ENCODE results near the gene DNAJC5G. TPM values are rescaled to one million over a fixed set of nuclear protein-coding genes. Genes with fewer than 3 reads are reported as not detected.
"Not testable (repeated sequence)": the region's sequence is repeated elsewhere in the genome, so short reads cannot be mapped to it uniquely, and the experiment has no call there.

Gene DNAJC5G
- total RNA-seq, 1 donor from 2014 or later: 1.9 TPM

GRCh38 chr2:27249891-27250651, 25.2 kb upstream of the DNAJC5G start:
- ATAC-seq (peak; percentile 58), DNase-seq (ENCODE audit: missing footprints) (peak; percentile 78)
- intact Hi-C loops (cut with DNase I): loop anchor here (1.0 kb wide), 1 partner anchor 30 kb away; no protein-coding TSS in a partner anchor

DNA sequence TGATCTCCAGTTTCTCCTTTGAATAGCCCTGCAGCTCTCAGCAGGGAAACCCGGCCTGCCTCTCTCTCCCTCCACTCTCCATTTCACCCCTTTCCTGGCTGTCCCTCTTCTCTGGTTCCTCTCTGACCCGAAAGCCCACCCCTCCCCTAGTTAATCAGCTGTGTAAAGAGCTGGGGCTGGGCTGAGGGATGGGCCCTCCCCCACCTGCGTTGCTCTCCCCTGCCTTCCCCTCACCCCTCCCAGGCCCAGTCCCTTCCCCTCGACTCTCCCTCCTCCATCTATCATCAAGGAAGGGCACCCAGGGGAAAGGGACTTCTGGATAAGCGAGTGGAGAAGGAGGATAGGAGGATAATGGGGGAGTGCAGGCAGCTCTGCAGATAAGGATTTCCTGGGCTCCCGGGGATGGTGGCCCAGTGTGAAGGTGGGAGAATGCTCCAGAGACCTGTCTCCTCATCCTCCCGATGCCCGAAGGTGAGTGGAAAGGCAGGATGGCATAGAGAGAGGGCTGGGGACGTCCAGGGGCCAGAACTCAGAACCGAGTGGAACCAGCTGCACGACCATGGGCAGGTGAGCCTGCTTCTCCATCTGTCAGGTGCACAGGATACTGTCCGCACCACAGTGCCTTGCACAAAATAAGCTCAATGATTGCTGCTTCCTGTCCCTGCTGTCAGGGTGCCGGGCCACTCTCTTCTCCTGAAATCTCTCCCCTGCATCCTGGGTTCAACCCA, 24.4 kb upstream of the DNAJC5G start:
- ATAC-seq (no peak), DNase-seq (ENCODE audit: missing footprints) (no peak)
- intact Hi-C loops (cut with DNase I): loop anchor here (1.0 kb wide), 1 partner anchor 29 kb away; no protein-coding TSS in a partner anchor

DNA sequence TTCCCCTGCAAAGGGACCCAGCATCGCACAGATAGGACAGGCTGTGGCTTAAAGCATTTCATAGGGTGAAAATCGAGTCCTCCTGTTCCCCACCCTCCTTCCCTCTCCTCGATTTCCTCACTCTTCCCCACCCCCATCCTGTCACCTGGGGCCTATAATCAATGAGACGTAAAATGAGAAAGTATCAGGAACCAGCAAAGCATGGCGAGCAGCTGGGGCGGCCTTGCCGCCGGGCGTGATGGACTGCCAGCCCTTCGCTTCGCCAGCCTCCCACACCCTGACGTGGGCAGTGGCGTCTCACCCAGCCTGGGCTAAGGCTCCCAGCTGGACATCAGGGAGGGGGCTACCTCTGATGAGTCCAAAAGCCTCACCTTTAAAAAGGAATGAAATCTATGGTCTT, 23.5 kb upstream of the DNAJC5G start:
- ATAC-seq: no peak
- no peak for DNase-seq (ENCODE audit: missing footprints)
- intact Hi-C loops (cut with DNase I): no loop called here

- DNase-seq (ENCODE audit: missing footprints) (no peak), ATAC-seq (no peak)
- intact Hi-C loops (cut with DNase I): no loop called here
These were observed 20.0 kb upstream of the DNAJC5G start for GRCh38 chr2:27255187-27255586.

DNA sequence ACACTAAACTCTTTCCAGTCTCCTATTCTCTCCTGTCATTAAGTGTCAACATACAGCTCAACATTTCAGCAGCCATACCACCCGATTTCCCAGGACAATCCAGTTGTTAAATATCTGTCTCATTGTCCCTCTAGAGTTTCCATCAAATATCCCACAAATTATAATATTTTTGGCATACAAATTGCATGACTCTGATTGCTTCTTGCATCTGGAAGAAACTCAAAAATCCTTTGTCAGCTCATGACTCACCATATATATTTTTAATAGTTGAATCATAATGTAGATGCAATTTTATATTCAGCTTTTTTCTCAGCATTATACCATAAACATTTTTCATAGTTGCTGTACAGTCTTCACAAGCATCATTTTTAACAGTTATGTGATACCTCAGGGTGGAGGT, 19.6 kb upstream of the DNAJC5G start:
- no peak for ATAC-seq
- no peak for DNase-seq (ENCODE audit: missing footprints)
- intact Hi-C loops (cut with DNase I): no loop called here

- intact Hi-C loops (cut with DNase I): no loop called here
- no peak for ATAC-seq
- no peak for DNase-seq (ENCODE audit: missing footprints)
These were observed 18.3 kb upstream of the DNAJC5G start for GRCh38 chr2:27256855-27257454.

DNA sequence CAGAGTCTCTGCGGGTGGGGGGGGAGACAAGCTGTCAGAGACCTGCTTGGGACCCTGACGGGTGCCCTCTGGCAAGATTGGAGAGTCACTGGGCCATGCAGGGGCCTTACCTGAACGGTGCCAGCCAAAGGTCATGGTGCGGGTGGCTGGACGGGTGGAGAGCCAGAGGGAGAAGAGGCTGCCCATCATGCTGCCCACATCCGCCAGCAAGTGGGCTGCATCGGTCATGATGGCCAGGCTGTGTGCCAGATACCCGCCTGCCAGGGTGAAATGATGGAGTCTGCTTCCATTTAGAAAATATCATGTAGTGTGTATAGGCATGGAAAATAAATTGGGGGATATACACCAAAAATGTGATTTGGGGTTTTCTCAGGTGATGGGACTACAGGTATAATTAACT, 17.2 kb upstream of the DNAJC5G start:
- no peak for ATAC-seq
- intact Hi-C loops (cut with DNase I): no loop called here
- no peak for DNase-seq (ENCODE audit: missing footprints)

- no peak for ATAC-seq
- no peak for DNase-seq (ENCODE audit: missing footprints)
- intact Hi-C loops (cut with DNase I): loop anchor here (5.0 kb wide), 1 partner anchor 41 kb away; no protein-coding TSS in a partner anchor
These were observed 13.8 kb upstream of the DNAJC5G start for GRCh38 chr2:27261241-27261925.

GRCh38 chr2:27261926-27262298, 13.3 kb upstream of the DNAJC5G start:
- no peak for DNase-seq (ENCODE audit: missing footprints)
- intact Hi-C loops (cut with DNase I): loop anchor here (5.0 kb wide), 1 partner anchor 40 kb away; no protein-coding TSS in a partner anchor
- ATAC-seq: no peak

- DNase-seq (ENCODE audit: missing footprints): peak; percentile 83
- intact Hi-C loops (cut with DNase I): loop anchor here (5.0 kb wide), 1 partner anchor 40 kb away; no protein-coding TSS in a partner anchor
- peak; percentile 74 for ATAC-seq
These were observed 12.6 kb upstream of the DNAJC5G start, which contains the start of gene SLC30A3 for GRCh38 chr2:27262379-27263286. SLC30A3 (minus strand) TSS chr2:27263047; CDS start chr2:27262906, 141 bp downstream.

DNA sequence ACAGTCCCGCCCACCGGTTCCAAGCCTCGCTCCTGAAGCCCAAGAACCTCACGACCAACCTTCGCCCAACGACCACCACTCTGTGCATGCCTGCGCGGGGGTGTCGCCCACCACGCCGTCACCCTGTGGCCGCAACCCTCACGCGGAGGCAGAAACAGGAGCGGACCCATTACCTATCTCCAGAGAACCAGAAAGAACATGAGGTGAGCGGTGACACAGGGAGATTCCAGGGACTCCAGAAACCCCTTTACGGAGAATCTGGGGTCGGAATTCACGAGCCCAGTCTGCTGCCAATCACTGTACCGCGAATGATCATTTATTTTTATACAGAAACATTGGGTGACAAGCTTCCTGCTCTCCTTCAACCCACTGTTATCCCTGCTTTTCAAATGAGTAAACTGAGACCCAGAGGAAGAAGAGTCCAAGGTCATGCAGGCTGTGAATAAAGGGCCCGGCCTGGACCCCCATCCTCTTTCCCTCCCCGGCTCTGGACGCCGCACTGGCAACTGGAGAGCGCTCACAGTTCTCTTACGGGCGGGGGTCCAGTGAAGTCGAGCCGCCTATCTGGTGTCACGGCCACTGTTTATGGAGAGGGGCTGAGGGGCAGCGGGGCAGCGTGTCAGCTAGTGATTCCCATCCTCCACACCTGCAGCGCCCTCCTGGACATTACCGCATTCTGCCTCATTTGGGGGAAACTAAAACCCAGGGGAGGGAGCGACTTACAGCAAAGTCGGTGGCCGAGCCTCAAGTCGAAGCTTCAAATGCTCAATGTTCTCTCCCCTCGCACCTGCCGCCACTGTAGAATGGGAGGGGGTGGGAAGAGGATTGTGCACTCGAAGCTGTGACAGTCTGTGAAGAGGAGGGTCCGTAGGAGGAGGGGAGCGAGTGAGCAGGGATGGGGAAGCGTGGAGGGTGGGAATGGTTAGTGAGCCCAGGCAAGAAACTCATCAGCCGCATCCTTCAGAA, 11.7 kb upstream of the DNAJC5G start:
- DNase-seq (ENCODE audit: missing footprints) (no peak), ATAC-seq (no peak)
- intact Hi-C loops (cut with DNase I): loop anchor here (2.0 to 5.0 kb wide), 2 partner anchors 17 to 39 kb away; no protein-coding TSS in a partner anchor

DNA sequence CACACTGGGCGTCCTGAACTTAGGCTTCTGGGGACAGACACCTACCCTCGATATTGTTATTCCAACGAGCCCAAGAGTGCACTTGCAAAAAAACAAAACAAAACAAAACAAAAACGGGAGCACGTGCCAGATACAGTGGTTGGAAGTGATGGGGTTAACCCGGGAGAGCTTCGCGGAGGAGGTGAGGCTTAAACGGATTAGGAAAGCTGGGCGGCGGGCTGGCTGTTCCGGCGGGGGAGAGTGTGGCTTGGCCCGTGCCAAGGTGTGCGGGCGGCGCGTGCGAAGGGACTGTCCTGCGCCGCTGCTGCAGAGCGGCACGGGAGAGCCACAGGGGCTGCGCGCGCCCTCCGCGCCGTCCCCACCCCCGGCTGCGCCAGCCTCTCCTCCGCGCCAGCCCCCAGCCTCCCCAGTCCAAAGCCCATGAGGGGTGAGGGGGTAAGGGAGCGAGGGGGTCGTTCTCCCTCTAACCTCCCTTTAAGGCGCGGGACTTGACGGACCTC, 10.9 kb upstream of the DNAJC5G start:
- no peak for DNase-seq (ENCODE audit: missing footprints)
- peak; percentile 47 for ATAC-seq
- intact Hi-C loops (cut with DNase I): loop anchor here (2.0 to 5.0 kb wide), 2 partner anchors 16 to 38 kb away; no protein-coding TSS in a partner anchor

DNA sequence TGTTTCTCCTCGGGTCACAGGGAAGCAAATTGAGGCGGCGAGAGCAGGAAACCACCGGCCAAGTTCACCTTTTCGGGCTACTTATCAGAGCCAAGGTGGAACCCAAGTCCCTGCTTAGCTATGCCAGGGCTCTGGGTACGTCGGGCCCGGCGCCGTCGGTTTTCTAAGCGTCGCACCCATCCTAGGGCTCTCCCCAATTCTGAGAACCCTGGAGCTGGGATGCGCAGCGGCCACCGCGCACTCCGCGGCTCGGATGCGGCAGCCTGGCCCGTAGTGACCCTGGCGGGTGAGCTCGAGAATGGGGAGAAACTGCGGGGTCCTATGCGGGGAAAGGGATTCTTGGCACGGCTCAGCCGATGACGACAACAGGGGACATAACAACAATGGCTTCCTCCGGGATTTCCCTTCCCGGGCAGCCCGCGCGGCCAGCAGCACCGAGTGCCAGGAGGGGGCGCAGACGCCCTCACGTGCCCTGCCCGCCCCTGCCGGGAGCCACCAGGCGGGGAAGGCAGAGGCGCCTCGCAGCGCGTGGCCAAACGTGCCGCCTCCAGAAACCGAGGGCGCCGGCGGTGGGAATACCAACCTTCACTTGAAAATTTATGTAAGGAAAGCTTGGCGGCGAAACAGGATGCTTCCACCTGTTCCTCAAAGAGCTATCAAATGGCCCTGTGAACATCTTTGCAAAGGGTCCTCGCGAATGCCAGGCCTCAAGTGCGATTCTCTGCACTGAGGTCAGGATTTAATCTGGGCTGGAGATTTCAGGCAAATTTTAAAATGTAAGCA, 10.3 kb upstream of the DNAJC5G start:
- ATAC-seq: peak; percentile 75
- intact Hi-C loops (cut with DNase I): loop anchor here (2.0 to 5.0 kb wide), 2 partner anchors 16 to 37 kb away; no protein-coding TSS in a partner anchor
- DNase-seq (ENCODE audit: missing footprints): peak; percentile 81

DNA sequence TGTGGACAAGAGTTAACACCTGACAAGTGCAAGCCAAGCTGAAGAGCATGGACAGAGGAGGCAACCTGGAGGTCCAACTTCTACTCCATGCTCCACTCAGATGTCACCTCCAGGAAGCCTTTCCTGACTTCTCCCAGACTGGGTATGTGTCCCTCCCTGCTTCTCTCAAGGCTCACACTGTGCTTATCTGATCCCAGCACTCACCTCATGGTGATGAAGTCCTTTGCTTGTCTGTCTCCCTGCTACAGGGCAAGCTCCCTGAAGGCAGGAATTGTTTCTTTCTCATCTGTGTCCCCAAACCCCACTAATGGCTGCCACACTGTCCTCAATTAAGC, 9.7 kb upstream of the DNAJC5G start:
- no peak for DNase-seq (ENCODE audit: missing footprints)
- no peak for ATAC-seq
- intact Hi-C loops (cut with DNase I): loop anchor here (2.0 kb wide), 1 partner anchor 15 kb away; no protein-coding TSS in a partner anchor

GRCh38 chr2:27268296-27268695, 6.9 kb upstream of the DNAJC5G start:
- ATAC-seq; DNase-seq (ENCODE audit: missing footprints); intact Hi-C loops (cut with DNase I): not testable (repeated sequence)

- no peak for DNase-seq (ENCODE audit: missing footprints)
- intact Hi-C loops (cut with DNase I): no loop called here
- ATAC-seq: no peak
These were observed 5.1 kb upstream of the DNAJC5G start for GRCh38 chr2:27270131-27270530.
